ENCODE data around the gene TNRC6C. TPM values are rescaled to one million over a fixed set of nuclear protein-coding genes. Genes with fewer than 3 reads are reported as not detected.
A peak's percentile ranks its signal among the peaks of the same experiment; 100 is the strongest.

TNRC6C gene
- total and polyA plus RNA-seq, 9 donors, result 8.1 to 11.1 (median 8.8) TPM

DNA sequence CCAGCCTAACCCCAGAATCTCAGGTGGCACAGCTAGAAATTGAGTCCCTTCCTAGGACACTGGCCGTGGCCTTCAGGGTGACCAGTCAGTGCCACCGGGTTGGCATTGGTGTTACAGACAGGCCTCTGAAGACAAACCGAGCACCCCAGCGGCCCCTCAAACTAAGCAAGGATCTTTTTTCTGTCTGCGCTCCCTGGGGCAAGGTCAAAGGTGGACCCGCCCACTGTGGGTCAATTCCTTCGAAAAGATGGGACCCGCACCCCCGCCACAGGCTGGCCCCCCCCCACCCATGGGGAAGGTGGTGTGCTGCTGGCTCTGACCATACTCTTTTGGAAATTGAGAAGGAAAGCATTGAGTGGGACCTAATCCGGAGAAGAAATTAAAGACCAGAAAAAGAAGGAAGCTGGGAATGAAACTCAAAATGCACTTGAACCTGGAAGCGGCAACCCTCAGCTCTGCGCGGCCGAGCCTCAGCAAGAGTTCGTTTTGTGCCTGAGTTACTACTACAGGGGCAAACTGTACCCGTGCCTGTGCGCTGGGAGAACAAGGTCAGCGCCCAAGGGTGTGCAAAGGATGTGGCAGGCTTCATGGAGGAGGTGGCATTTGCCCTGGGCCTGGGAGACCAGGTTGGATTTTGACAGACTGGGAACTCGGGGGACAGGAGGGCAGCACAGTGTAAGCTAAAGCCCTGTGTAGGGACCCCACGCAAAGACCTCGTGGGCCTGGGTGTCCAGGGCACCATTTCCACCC, 149.6 kb downstream of the TNRC6C start:
- no peak for DNase-seq
- H3K27ac ChIP-seq (ENCODE audit: low read length), result no peak overlapping the region
- no peaks in the 10 kb centered on the region for H3K27me3 ChIP-seq (ENCODE audit: control insufficient read depth, insufficient read depth, low read length)
- WGBS (ENCODE audit: insufficient coverage), result 89% methylated on average over 14 of the region's 21 CpGs
- peaks cover 9% of the 10 kb centered on the region for H3K4me1 ChIP-seq (ENCODE audit: control insufficient read depth, insufficient read depth, low read length)
- no peak overlapping the region for H3K4me3 ChIP-seq (ENCODE audit: low read length)
- H3K9me3 ChIP-seq (replicated peaks; ENCODE audit: control insufficient read depth, low read depth, low read length), result no peaks in the 10 kb centered on the region
- peaks cover 53% of the 10 kb centered on the region for H3K36me3 ChIP-seq (ENCODE audit: control insufficient read depth, insufficient read depth, low read length)

GRCh38 chr17:78108726-78109488, 150.4 kb downstream of the TNRC6C start:
- Histone ChIP-seq H3K27ac (ENCODE audit: low read length) (no peak overlapping the region), H3K4me1 (ENCODE audit: control insufficient read depth, insufficient read depth, low read length) (peaks cover 9% of the 10 kb centered on the region), H3K27me3 (ENCODE audit: control insufficient read depth, insufficient read depth, low read length) (no peaks in the 10 kb centered on the region), H3K9me3 (replicated peaks; ENCODE audit: control insufficient read depth, low read depth, low read length) (no peaks in the 10 kb centered on the region), H3K4me3 (ENCODE audit: low read length) (no peak overlapping the region), H3K36me3 (ENCODE audit: control insufficient read depth, insufficient read depth, low read length) (peaks cover 45% of the 10 kb centered on the region)
- WGBS (ENCODE audit: insufficient coverage), result 81% methylated on average over 12 of the region's 18 CpGs
- no peak for DNase-seq

DNA sequence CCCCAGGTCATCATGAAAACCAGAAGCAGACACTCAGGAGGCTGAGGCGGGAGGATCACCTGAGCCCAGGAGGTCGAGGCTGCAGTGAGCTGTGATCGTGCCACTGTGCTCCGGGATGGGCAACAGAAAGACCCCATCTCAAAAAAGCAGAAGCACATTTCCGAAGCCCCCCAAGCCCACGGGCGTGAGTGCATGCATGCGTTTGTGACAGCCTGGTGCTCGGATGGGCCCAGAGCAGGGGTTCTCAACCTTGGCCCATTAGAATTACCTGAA, 150.9 kb downstream of the TNRC6C start:
- peaks cover 40% of the 10 kb centered on the region for H3K36me3 ChIP-seq (ENCODE audit: control insufficient read depth, insufficient read depth, low read length)
- H3K27ac ChIP-seq (ENCODE audit: low read length), result no peak overlapping the region
- no peaks in the 10 kb centered on the region for H3K9me3 ChIP-seq (replicated peaks; ENCODE audit: control insufficient read depth, low read depth, low read length)
- no peak for DNase-seq
- H3K27me3 ChIP-seq (ENCODE audit: control insufficient read depth, insufficient read depth, low read length), result no peaks in the 10 kb centered on the region
- 90% methylated on average over 9 of the region's 9 CpGs for WGBS (ENCODE audit: insufficient coverage)
- peaks cover 9% of the 10 kb centered on the region for H3K4me1 ChIP-seq (ENCODE audit: control insufficient read depth, insufficient read depth, low read length)
- no peak overlapping the region for H3K4me3 ChIP-seq (ENCODE audit: low read length)

- WGBS (ENCODE audit: insufficient coverage), result 84% methylated on average over 22 of the region's 22 CpGs
- Histone ChIP-seq H3K27me3 (ENCODE audit: control insufficient read depth, insufficient read depth, low read length) (no peaks in the 10 kb centered on the region), H3K9me3 (replicated peaks; ENCODE audit: control insufficient read depth, low read depth, low read length) (no peaks in the 10 kb centered on the region), H3K36me3 (ENCODE audit: control insufficient read depth, insufficient read depth, low read length) (peaks cover 33% of the 10 kb centered on the region), H3K4me1 (ENCODE audit: control insufficient read depth, insufficient read depth, low read length) (peaks cover 9% of the 10 kb centered on the region), H3K27ac (ENCODE audit: low read length) (no peak overlapping the region), H3K4me3 (ENCODE audit: low read length) (no peak overlapping the region)
- no peak for DNase-seq
These were observed 152.0 kb downstream of the TNRC6C start for GRCh38 chr17:78110363-78111015.

DNA sequence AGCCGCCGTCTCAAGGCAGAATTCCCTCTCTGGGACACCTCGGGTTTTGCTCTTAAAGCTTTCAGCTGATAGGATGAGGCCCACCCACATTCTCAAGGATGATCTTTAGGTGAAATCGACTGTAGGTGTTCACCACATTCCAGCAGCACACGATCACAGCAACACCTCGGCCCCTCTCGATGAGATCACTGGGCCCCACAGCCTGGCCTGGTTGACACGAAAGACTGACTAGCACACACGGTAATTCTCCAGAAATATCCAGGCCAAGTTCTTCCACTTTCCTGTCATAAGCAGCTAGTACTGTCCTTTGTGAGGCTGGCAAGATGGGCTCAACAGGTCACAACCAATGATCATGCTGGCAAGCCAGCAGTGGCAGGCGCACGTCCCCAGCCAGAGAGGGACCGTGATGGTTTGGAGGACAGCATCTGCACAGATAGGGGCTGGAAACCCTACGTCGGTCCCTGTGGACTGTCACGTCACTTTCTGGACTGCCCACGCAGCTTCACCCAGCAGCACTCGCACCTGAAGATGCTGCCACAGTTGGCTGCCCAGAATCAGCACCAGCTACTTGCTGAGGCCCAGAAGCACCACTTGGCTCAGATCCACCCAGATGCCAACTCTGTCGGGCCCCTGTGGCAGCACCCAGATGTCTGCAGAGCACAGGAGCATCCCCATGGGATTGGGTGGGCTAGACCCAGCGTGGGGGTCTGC, 152.7 kb downstream of the TNRC6C start:
- H3K36me3 ChIP-seq (ENCODE audit: control insufficient read depth, insufficient read depth, low read length), result peaks cover 33% of the 10 kb centered on the region
- no peaks in the 10 kb centered on the region for H3K9me3 ChIP-seq (replicated peaks; ENCODE audit: control insufficient read depth, low read depth, low read length)
- no peak overlapping the region for H3K4me3 ChIP-seq (ENCODE audit: low read length)
- H3K27me3 ChIP-seq (ENCODE audit: control insufficient read depth, insufficient read depth, low read length), result no peaks in the 10 kb centered on the region
- no peak overlapping the region for H3K27ac ChIP-seq (ENCODE audit: low read length)
- DNase-seq, result no peak
- peaks cover 9% of the 10 kb centered on the region for H3K4me1 ChIP-seq (ENCODE audit: control insufficient read depth, insufficient read depth, low read length)
- 78% methylated on average over 17 of the region's 19 CpGs for WGBS (ENCODE audit: insufficient coverage)

- 80% methylated on average over 27 of the region's 28 CpGs for WGBS (ENCODE audit: insufficient coverage)
- Histone ChIP-seq H3K4me3 (ENCODE audit: low read length) (no peak overlapping the region), H3K27me3 (ENCODE audit: control insufficient read depth, insufficient read depth, low read length) (no peaks in the 10 kb centered on the region), H3K36me3 (ENCODE audit: control insufficient read depth, insufficient read depth, low read length) (peaks cover 35% of the 10 kb centered on the region), H3K4me1 (ENCODE audit: control insufficient read depth, insufficient read depth, low read length) (peaks cover 9% of the 10 kb centered on the region), H3K27ac (ENCODE audit: low read length) (no peak overlapping the region), H3K9me3 (replicated peaks; ENCODE audit: control insufficient read depth, low read depth, low read length) (no peaks in the 10 kb centered on the region)
- DNase-seq, result no peak
These were observed 153.4 kb downstream of the TNRC6C start for GRCh38 chr17:78111727-78112517.

DNA sequence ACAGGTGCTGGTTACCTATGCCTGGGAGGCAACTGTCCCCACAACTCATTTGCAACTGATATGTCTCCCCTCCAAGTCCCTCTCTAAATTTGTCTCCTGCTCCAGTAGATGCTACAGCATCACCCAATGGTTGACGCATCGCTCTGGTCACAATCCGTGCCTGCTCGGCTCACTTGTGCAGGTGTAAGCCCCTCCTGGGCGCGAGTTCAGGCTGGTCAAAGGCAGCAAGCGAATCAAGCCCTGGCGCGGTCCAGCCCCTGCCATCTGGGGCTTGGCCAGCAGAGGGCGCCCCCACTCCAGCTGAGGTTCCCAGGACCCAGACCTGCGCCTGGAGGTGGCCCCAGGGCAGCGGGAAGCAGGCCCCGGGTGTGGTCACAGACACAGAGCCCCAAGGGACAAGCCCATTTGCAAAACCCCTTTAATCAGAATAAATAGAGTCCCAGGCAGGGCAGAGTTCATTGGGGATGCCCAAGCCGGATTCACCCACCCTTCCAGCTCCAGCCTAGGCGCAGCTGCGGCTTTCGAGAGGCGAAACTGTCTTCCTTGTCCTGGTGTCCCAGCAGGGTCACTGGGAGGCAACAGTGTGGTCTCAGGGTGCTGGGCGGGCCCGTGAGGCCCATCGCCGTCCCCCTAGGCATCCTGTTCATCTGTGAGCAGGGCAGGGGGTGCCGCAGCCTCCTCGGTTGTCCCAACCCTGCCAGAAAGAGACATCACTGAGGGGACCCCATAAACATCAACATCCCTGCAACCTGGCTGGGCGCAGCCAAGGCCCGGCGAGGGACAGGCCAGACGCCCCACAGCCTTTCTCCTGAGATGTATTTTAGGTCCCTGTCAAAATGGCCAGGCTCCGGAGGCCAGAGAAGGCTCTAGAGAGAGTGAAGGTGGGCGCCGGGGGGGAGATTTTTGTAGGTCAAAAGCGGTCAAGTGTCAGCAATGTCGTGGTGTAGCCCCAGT, 154.3 kb downstream of the TNRC6C start:
- DNase-seq, result peak; percentile 63
- Histone ChIP-seq H3K9me3 (replicated peaks; ENCODE audit: control insufficient read depth, low read depth, low read length) (no peaks in the 10 kb centered on the region), H3K36me3 (ENCODE audit: control insufficient read depth, insufficient read depth, low read length) (peaks cover 39% of the 10 kb centered on the region), H3K27me3 (ENCODE audit: control insufficient read depth, insufficient read depth, low read length) (no peaks in the 10 kb centered on the region), H3K4me1 (ENCODE audit: control insufficient read depth, insufficient read depth, low read length) (peaks cover 9% of the 10 kb centered on the region), H3K27ac (ENCODE audit: low read length) (no peak overlapping the region), H3K4me3 (ENCODE audit: low read length) (no peak overlapping the region)
- 44% methylated on average over 23 of the region's 33 CpGs for WGBS (ENCODE audit: insufficient coverage)

DNA sequence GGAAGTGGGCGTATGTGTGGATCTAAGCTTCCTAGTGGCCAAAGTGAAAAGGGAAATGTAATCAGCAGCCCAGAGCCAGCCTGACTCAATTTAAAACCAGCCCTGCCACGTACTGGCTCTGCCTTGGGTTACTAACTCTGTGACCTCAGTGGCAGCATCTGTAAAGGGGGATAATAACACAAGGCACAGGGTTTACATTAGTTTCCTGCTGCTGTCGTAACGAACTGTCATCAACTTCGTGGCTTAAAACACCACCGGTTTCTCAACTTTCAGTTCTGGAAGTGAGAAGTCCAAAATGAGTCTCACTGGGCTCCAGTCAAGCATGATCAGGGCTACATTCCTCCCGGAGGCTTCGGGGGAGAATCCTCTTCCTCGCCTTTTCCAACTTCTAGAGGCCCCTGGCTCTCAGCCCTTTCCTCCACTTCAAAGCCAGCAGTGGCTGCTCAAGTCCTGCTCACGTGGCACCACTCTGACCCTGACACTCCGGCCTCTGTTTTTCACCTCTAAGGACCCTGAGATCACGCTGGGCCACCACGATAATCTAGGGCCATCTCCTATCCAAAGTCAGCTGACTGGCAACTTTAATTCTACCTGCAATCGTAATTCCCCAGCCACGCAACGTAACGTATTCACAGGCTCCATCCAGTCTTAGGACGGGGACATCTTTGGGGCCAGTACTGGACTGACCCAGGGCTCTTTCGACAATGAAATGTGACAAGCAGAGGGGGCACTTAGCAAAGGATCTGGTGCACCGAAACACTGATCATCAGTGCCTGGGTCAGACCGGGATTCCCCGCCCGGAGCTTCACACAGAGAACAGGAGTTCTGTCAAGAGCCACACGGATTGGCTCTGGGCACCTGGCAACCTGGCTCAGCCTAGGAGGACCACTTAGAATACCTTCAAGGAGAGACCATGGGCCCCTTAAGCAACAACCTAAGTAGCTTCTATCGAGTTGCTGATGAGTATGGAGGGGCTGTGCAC, 155.6 kb downstream of the TNRC6C start:
- no peaks in the 10 kb centered on the region for H3K27me3 ChIP-seq (ENCODE audit: control insufficient read depth, insufficient read depth, low read length)
- H3K4me1 ChIP-seq (ENCODE audit: control insufficient read depth, insufficient read depth, low read length), result peaks cover 9% of the 10 kb centered on the region
- H3K27ac ChIP-seq (ENCODE audit: low read length), result no peak overlapping the region
- no peaks in the 10 kb centered on the region for H3K9me3 ChIP-seq (replicated peaks; ENCODE audit: control insufficient read depth, low read depth, low read length)
- DNase-seq, result no peak
- 70% methylated on average over 21 of the region's 25 CpGs for WGBS (ENCODE audit: insufficient coverage)
- peaks cover 34% of the 10 kb centered on the region for H3K36me3 ChIP-seq (ENCODE audit: control insufficient read depth, insufficient read depth, low read length)
- no peak overlapping the region for H3K4me3 ChIP-seq (ENCODE audit: low read length)

All from muscle of leg (tissue), 11 donors.